HG02884 (cell line): Measurements from ENCODE around the gene SPINK5.
"Not testable (repeated sequence)": the region's sequence is repeated elsewhere in the genome, so short reads cannot be mapped to it uniquely, and the experiment has no call there.

Source experiments
- ATAC-seq: cut with Tn5 transposase; IDR thresholded peaks from one replicate; pipeline ENCODE4 v1.9.1; 2021; ENCODE audit warnings: mild to moderate bottlenecking, moderate library complexity; ENCODE audit not compliant: unreplicated experiment

Gene SPINK5, protein sequence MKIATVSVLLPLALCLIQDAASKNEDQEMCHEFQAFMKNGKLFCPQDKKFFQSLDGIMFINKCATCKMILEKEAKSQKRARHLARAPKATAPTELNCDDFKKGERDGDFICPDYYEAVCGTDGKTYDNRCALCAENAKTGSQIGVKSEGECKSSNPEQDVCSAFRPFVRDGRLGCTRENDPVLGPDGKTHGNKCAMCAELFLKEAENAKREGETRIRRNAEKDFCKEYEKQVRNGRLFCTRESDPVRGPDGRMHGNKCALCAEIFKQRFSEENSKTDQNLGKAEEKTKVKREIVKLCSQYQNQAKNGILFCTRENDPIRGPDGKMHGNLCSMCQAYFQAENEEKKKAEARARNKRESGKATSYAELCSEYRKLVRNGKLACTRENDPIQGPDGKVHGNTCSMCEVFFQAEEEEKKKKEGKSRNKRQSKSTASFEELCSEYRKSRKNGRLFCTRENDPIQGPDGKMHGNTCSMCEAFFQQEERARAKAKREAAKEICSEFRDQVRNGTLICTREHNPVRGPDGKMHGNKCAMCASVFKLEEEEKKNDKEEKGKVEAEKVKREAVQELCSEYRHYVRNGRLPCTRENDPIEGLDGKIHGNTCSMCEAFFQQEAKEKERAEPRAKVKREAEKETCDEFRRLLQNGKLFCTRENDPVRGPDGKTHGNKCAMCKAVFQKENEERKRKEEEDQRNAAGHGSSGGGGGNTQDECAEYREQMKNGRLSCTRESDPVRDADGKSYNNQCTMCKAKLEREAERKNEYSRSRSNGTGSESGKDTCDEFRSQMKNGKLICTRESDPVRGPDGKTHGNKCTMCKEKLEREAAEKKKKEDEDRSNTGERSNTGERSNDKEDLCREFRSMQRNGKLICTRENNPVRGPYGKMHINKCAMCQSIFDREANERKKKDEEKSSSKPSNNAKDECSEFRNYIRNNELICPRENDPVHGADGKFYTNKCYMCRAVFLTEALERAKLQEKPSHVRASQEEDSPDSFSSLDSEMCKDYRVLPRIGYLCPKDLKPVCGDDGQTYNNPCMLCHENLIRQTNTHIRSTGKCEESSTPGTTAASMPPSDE

DNA sequence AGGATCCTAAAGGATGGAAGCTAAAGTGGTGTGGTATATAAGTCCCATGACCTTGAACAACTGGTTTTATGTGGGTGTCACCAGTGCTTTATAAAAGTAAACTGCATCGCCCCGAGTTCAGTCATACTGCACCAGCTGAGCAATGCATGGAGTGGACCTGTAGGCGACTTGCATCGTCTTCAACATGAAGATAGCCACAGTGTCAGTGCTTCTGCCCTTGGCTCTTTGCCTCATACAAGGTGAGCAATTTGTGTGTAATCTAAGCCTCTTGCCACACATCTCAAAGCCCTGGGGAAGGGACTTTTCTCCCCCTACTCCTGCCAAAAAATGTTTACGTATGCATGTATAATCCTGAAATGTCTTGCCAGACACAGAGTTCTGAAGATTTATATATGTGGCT, at the start of gene SPINK5:
Gene SPINK5, plus strand, starts transcription at position 120 of the 400 bp plus-strand sequence. Its CDS starts 65 bp downstream, at position 185.
- no peak for ATAC-seq

DNA sequence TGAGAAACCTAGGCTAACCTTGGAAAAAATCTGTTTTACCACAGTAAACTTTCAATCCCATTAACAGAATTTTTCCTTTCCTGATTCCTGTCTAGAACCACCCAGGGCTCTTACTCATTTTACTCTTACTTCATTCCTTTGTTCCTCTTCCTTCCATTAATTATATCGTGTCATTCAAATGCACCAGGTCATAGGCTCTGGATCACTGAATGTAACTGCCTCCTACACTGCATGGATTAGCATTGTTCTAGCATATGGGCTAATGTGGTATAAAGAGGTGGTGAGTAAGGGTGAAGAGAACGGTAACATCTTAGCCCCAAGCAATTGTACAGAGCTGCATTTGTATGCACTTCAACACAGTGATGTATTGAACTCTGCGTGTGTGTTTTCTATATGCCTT, 49.5 kb upstream of the SPINK5 start:
- ATAC-seq: no peak

DNA sequence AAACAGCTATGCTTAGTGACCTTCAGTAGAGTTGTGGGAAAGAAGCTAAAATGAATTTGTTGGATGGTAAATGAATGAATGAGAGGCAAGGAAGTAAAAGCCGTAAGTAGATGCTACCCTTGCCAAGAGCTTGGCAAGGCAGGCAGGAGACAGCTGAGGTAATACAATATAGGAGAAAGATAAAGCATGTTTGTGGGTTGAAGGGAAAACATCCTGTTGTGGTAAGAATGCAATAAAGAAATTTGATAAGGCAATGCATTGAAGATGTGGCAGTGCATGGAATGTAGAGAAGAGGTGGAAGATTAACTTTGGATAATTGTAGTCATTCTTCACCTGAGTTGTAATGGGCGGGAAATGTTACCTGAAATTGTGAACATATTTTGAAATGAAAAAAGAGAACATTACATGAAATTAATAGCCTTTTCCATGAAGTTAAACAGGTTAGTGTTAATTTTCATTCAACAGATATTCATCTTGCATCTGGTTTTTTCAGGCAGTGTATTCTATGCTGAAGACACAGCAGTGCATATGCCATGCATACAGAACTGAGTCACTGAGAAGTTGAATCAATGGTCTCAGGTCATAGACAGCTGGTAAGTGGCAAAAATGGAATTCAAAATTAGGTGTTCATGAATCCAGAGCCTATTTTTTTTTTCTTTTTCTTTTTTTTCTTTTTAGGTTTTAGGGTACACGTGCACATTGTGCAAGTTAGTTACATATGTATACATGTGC, 43.4 kb upstream of the SPINK5 start:
- ATAC-seq: no peak

DNA sequence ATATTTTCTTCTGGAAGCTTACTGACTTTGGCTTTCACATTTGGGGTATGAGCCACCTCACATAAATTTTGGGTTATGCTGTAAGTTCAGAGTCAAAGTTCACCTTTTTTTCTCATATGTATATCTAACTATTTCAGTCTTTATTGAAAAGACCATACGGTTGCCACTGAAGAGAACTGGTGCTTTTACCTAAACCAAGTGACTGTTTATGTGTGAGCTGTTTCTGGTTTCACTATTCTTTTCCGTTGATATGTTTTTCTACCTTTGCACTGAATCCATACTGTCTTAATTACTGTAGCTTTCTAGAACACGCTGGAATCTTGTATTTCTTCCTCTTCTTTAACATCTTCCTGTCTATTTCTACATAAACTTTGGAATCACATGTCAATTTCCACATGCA, 36.3 kb upstream of the SPINK5 start:
- no peak for ATAC-seq

DNA sequence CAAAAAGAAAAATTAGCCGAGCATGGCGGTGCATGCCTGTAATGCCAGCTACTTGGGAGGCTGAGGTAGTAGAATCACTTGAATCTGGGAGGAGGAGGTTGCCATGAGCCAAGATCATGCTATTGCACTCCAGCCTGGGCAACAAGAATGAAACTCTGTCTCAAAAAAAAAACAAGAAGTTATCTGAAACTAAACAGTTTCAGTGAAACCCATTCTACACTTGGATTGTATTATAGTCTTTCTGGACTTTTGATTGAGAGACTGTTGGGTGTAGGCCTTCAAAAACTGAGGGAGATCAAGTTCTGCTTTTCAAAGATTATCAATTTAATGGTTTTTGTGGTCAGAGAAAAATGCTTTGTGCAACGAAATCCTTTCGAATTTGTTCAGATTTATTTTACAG, 34.6 kb upstream of the SPINK5 start:
- ATAC-seq: no peak

DNA sequence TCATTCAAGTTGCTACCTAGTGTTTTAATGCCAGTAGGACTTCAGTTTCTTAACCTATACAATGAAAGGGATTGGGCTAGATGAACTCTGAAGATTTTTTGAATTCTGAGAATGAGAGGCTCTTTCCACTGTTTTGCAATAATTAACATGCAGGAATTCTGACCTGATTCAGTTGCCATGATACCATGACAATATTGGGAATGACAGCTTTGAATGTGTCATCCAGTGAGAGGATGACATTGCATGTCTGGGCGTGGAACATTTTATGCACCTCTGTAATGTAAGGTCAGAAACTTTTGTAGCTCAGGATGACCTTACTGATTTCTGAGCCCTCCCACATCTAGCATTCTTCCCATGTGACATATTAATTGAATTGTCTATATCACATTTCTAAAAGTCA, 30.6 kb upstream of the SPINK5 start:
- ATAC-seq: no peak

DNA sequence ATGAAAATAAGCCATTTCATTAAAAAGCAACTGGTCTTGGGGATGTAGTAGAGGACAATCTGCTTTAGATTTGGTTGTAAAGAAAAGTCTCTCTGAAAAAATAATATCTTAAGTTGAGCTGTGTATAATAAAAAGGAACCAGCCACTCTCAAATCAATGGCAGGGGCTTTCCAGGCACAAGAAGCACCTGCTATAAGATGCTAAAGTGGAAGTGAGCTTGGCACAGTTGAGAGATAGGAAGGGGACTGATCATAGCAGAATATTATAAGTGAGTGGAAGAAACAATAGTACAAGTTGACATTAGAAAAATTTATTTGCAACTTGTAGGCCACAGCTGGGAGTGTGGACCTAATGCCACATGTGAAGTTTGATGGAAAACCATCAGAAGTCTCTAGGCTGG, 28.1 kb upstream of the SPINK5 start:
- no peak for ATAC-seq

DNA sequence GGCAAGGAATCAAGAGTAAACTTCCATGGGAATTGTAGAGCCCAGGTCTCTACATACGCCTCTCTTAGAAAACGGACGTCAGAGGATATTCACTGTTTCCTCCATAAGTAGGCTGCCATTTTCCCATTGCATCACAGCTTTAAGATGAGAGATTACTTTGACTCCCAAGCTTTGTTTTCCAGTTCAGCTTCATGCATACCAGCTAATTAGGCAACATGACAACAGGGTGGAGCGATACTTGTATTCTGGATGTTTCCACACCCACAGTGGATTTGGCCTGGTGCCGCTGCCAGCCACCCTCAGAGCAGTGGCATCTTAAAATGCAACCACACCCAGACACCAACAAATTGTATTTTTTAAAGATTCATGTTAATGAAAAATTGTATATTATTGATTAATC, 20.9 kb upstream of the SPINK5 start:
- no peak for ATAC-seq

DNA sequence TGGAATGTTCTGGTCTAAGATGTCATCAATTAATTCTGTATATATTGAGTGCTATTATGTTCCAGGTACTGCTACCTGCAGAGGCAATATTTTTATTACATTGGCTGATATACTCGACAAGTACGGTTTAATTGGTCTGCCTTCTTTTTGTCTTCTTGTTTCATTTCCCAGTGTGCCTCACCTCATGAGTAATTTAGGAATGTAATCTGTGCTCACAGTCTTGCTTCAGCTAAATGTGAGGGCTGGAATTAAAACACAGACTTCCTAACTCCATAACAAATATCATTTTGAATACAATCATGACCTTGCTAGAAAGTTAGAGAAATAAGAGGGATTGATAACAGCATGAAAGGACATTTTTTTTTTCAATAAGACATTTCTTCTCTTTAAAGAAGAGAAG, 20.1 kb upstream of the SPINK5 start:
- no peak for ATAC-seq

DNA sequence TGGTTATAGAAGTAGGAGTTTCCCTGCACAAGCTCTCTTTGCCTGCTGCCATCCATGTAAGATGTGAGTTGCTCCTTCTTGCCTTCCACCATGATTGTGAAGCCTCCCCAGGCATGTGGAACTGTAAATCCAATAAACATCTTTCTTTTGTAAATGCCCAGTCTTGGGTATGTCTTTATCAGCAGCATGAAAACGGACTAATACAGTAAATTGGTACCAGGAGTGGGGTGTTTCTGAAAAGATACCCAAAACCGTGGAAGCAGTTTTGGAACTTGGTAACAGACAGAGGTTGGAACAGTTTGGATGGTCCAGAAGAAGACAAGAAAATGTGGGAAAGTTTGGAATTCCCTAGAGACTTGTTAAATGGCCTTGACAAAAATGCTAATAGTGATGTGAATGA, 8.6 kb upstream of the SPINK5 start:
- not testable (repeated sequence) for ATAC-seq

DNA sequence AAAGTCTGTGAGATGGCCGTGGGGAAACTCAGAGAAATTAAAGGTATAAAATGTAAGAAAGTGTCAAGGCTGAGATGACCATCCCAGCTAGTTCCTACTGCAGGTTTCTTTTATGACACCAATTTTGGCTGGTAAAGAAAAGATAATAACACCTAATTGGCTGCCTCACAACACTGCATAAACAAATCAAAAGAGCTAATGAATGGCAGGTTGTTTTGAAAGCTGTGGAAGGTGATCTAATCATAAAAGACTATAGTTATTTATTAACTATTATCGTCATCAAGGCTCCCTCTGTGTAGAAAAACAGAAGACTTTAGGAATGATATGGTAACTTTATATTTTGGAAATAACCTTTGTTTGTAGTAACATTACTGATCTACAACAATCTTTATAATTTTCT, 3.5 kb upstream of the SPINK5 start:
- no peak for ATAC-seq

DNA sequence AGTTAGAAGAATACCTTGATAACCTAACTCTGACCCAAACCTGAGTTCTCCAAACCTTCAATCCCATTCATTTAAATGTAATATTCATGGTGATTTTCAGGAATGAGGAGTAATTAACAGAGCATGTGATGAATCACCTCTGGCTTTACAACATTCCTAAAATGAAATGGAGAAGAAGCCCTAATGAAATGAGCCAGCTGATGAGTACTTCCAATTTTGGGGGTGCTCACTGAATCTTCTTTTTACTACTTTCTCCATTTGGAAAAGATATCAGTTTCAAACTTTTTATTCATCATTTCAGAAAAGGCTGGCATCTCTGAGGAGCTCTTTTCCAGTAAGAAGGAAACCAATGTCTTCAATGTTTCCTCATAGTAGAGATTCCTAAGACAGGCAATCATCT, 2.9 kb upstream of the SPINK5 start:
- ATAC-seq: no peak

DNA sequence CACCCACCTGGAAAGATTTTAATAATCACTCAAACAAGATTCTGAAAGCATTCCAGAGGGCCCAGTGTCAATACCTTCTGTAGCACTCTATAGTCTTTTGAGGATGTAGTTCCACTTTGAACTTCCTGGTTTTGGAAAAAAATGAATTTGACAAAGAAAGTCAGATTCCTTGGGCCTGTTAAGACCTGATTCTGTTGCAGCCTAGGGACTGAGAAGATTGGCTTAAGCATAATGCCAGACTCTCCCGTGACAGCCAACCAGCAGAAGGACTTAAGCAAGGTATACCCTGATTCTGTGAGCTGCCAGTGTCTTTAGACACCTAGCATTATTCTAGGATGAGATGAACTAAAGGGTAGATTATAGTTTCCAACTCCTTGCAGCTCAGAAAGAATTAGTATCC, 6.8 kb downstream of the SPINK5 start:
- ATAC-seq: no peak

DNA sequence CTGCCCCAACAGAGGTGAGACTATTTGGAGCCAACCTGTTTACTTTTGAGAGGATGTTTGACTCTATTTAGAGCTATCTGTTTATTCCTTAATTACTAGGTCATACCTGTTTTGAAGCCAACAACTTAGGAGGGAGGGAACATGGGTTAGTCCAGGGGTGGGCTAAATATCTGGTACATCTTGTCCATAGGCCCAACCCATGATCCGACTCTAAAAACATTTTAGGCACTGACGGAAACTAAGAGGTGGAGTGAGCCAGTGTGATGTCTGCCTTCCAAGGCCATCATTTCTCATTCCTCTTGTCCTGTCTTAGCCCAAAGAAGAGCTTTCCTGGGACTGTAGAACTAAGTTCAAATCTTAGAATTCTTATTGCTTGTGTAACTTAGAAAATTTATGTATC, 8.4 kb downstream of the SPINK5 start:
- ATAC-seq: no peak

DNA sequence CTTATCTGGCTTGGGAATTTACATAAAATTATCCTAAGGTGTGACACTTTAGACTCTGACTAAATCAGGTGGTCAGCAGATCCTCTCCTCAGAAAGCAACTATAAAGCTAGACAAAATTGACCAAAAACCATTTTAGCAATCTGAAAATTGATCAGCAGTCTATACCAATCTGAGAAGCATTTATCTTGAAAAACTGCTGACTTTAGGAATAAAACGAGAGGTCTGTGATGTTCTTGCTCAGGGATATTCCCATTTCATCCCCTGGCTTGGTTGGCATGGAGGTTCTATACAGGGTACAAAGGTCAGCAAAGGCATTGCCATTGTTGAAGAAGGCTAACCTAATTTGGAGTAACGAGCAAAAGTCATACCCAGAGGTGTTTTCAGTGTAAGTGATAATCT, 11.7 kb downstream of the SPINK5 start:
- no peak for ATAC-seq

DNA sequence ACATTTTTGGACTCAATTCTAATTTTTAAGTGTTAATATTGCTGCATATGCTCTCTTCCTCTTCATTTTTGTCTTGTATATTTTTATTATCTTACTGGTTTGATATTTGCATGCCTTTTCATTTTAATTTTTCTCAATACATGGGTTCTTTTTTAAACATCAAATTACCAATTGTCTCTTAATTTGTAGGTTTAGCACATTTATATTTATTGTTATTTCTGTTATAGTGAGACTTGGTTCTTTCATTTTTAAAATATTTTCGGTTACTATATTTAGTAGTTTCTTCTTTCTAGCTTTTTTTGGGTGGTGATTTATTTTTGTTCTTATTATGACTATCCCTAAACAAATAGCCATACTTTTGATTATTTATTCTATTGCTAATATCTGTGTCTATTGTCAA, 19.4 kb downstream of the SPINK5 start:
- no peak for ATAC-seq

DNA sequence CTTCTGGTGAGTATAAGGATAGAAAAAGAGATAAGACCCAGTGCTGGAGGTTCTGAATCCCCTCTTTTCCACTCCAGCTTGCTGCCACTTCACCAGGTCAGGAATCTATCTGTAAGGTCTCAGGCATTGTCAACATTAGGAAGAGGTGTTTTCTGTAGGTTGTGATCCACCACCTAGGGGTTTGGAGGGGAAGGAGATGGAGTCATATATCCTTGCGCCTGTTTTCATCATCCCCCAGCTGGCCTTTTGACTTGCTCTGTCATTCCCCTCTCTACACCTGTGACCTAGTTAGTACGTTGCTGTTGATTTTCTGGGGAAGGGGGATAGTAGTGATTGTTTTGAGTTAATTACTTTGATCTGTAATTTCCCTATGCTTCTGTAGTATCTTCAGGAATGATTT, 20.5 kb downstream of the SPINK5 start:
- no peak for ATAC-seq

DNA sequence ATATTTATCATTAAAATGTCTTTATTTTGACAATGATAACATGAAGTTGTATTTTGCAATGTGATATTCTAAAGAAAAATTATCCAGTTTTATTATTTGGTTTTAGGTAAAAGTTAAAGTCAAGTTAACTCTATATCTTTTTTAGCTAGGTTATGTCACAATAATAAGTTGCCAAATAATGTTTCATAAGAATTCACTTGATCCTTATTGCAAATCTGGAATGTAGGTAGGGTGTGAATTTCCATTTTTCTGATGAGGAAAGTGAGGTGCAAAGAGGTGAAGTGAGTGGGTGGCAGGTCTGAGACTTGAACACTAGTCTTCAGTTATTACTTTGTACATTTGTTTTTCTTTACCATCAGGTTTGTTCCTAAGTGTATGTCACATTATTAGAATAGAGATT, 21.5 kb downstream of the SPINK5 start:
- no peak for ATAC-seq

DNA sequence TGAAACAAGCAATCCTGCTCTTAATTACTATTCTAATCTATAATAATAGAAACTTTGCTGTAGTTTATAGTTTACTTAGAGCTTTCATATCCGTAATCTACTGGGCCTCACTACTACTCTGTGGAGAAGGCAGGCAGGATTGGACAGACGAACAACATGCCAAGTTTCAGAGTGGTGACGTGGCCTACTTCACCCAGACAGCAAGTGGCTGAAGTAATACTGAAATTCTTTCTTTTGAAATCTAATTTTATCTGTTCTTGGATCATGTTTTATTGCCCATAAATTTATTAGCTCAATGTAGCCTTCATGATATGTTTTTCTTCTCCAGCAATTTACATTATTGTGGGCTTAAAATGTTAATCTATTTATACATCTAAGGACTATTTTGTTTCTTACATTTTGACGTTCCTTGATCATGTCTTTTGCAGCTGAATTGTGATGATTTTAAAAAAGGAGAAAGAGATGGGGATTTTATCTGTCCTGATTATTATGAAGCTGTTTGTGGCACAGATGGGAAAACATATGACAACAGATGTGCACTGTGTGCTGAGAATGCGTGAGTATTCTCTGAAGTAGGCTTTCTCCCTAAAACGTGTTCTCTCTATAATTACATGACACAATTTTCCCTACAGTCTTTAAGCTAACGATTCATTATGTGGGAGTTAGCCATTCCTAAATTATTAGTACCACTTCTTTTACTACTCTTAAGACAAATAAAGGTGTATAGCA, 22.4 kb downstream of the SPINK5 start:
- no peak for ATAC-seq

DNA sequence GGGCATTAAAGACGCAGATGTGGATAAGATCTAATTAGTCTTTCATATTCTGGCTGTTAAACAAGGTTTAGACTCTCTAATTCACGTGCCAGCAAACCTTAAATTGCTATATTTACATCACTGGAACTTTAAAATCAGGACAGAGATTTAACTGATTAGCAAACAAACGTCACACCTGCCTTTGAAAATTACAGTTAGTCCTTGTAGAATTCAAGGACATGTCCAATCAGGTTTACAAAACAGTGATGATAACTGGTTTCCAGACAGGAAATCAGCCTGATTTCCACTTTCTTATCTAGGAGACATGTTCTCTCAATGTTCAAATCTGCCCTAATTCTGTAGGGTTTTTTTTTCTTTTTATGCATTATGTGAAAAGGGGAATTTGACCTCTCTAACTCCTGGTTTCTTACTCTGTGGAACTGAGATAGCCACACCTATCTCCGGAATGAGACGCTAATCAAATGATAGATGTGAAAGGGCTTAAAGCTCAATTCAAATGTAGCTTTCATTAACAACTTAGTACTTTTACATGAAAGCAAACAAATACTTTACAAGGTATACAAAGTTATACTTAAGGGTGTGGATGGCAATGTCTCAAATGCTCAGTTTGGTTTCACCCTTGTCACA, 26.5 kb downstream of the SPINK5 start:
- no peak for ATAC-seq
